Esophagus squamous epithelium (tissue), 5 donors: Measurements from ENCODE around the gene ZNF784. TPM values are rescaled to one million over a fixed set of nuclear protein-coding genes. Genes with fewer than 3 reads are reported as not detected.

ENCODE experiments used
- DNase-seq: peaks from one replicate; lab custom pipeline; 2025; lab: John Stamatoyannopoulos, UW
- H3K27ac ChIP-seq, 4 donors: fragments of 200-600 bp; sonication (generic); one replicate each; pipeline ENCODE4 v1.5.1; 2016 to 2019; ENCODE audit warnings: mild to moderate bottlenecking in 1 of 4
- H3K27me3 ChIP-seq, 4 donors: fragments of 200-600 bp; sonication (generic); 1 replicate in 3 of 4; 2 replicates in 1 of 4; pipeline versions ENCODE4 v1.5.1 to v1.6.0; 2017 to 2021; ENCODE audit warnings: antibody characterized with exemption in 1 of 4
- H3K36me3 ChIP-seq, 3 donors: fragments of 200-600 bp; sonication (generic); one replicate each; pipeline ENCODE4 v1.5.1; 2016 to 2019
- H3K4me1 ChIP-seq, 3 donors: fragments of 200-600 bp; sonication (generic); one replicate each; pipeline ENCODE4 v1.5.1; 2017 to 2019
- H3K4me3 ChIP-seq, 4 donors: fragments of 200-600 bp; sonication (generic); 1 replicate in 3 of 4; 2 replicates in 1 of 4; pipeline ENCODE4 v1.5.1; 2016 to 2019; ENCODE audit warnings: mild to moderate bottlenecking in 2 of 4, moderate library complexity in 1 of 4
- H3K9me3 ChIP-seq, 3 donors: fragments of 200-600 bp; sonication (generic); one replicate each; pipeline ENCODE4 v1.5.1; 2016 to 2019
- CTCF ChIP-seq, 6 experiments: fragments of 450-650 bp in 4 of 6; fragments of 200-600 bp in 2 of 6; sonication (generic) in 2 of 6; IDR thresholded peaks; one replicate each; pipeline ENCODE4 v1.5.1; 2016 to 2019; ENCODE audit warnings: antibody characterized with exemption in 6 of 6, mild to moderate bottlenecking in 4 of 6, moderate library complexity in 4 of 6
- POLR2A ChIP-seq, 4 donors: fragments of 450-650 bp; IDR thresholded peaks; one replicate each; pipeline ENCODE4 v1.6.1; 2017; ENCODE audit warnings: antibody characterized with exemption in 4 of 4, mild to moderate bottlenecking in 4 of 4, moderate library complexity in 3 of 4
- WGBS, 2 donors: methylation state at CpG; one replicate each; pipeline ENCODE4 v1.1.5; 2018; 5-methylcytosine and 5-hydroxymethylcytosine counted together
- intact Hi-C: fragments of 100-400 bp; cut with DNase I; formaldehyde crosslinking; loops from one replicate; pipeline ENCODE4 v1.15.0; 2022
- total RNA-seq, 4 donors: library from RNA; depleted of rRNA; stranded (reverse); fragments of >200 nt; gene quantifications; one replicate each; pipeline ENCODE4 v1.1.0, GENCODE V29; 2016
- donor health status: DM: yes; HTN: yes; CAD: no.

ZNF784 gene
- total RNA-seq, 4 donors from 2014 or later: 2.9 to 6.9 (median 4.4) TPM

DNA sequence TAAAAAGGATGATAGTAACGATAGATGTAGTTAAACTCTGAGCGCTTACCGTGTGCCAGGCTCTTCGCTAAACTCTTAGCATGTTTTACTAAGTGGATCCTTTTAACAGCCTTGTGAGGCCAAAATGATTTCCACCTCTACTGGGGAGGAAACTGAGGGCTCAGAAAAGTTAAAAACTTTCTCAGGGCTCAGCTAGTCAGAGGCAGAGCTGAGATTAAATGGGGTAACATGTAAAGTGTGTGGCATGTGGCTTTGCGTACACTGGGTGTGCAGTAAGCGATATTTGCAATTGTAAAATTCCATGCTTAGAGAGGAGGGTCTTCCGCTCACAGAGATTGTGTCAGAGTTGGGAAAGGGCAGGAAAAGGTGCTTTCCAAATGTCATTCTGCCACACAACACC lies 32.2 kb upstream of the ZNF784 start:
- TF ChIP-seq POLR2A (IDR thresholded peaks at IDR 0.05) (no peak), CTCF (IDR thresholded peaks at IDR 0.05) (no peak)
- H3K27me3 ChIP-seq: no peaks in the 10 kb centered on the region
- peak overlapping the region; percentile 76 to 95 (median 86) for H3K4me3 ChIP-seq
- H3K36me3 ChIP-seq: peaks cover 12 to 46% (median 21%) of the 10 kb centered on the region in 3 donors
- intact Hi-C loops: no loop called here
- DNase-seq: no peak
- 34 to 38% methylated on average over 7 of the region's 7 CpGs for WGBS, 2 donors
- peak overlapping the region in 3 of 4 donors; percentile 99 to 100 (median 99) for H3K27ac ChIP-seq
- H3K4me1 ChIP-seq: peaks cover 39 to 68% (median 41%) of the 10 kb centered on the region in 3 donors
- H3K9me3 ChIP-seq: no peaks in the 10 kb centered on the region

DNA sequence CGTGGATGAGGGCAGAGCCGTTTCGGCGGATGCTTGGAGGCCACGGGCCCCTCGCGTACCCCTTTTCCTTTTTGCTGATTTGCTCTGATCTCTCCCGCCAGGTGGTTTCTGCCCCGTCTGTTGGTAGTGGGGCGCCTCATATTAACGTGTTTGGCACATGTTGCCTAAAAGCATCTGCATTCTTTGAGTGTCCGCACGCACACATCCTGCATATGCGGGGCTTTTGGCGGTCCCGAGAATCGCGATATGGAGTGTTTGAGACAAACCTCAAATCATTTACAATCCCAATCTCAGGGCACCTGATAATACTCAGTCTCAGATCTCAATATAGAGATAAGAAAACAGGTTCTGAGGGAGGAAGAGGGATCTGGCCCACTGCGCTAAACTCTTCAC lies 31.3 kb upstream of the ZNF784 start:
- no peak for DNase-seq
- Histone ChIP-seq H3K4me1 (peaks cover 39 to 68% (median 41%) of the 10 kb centered on the region in 3 donors), H3K27ac (peak overlapping the region; percentile 97 to 100 (median 99)), H3K4me3 (peak overlapping the region; percentile 76 to 95 (median 86)), H3K36me3 (peaks cover 4 to 46% (median 12%) of the 10 kb centered on the region in 3 donors), H3K27me3 (no peaks in the 10 kb centered on the region), H3K9me3 (no peaks in the 10 kb centered on the region)
- TF ChIP-seq POLR2A (IDR thresholded peaks at IDR 0.05): no peak
- no peak for TF ChIP-seq CTCF (IDR thresholded peaks at IDR 0.05)
- 1% methylated on average over 17 to 19 of the region's 19 CpGs for WGBS, 2 donors
- intact Hi-C loops: no loop called here

GRCh38 chr19:55654868-55655647 lies 30.7 kb upstream of the ZNF784 start, which contains the start of gene U2AF2:
Gene U2AF2, plus strand, starts transcription at chr19:55655035. Its CDS starts 70 bp downstream, at chr19:55655105.
- Histone ChIP-seq H3K4me3 (peak within 1 kb of the TSS; percentile 76 to 95 (median 86)), H3K27me3 (no peaks in the 10 kb centered on the region), H3K9me3 (no peaks in the 10 kb centered on the region), H3K4me1 (peaks cover 39 to 64% (median 41%) of the 10 kb centered on the region in 3 donors), H3K36me3 (peaks cover 0 to 44% (median 6%) of the 10 kb centered on the region in 3 donors), H3K27ac (peak within 1 kb of the TSS; percentile 97 to 100 (median 99))
- TF ChIP-seq POLR2A (IDR thresholded peaks at IDR 0.05) (peak in 2 of 4 donors; percentile 67 to 76), CTCF (IDR thresholded peaks at IDR 0.05) (peak in 1 of 6 experiments; percentile 7)
- DNase-seq: peak; percentile 65
- 0 to 1% methylated on average over 19 to 27 of the region's 95 CpGs for WGBS, 2 donors
- intact Hi-C loops: no loop called here

DNA sequence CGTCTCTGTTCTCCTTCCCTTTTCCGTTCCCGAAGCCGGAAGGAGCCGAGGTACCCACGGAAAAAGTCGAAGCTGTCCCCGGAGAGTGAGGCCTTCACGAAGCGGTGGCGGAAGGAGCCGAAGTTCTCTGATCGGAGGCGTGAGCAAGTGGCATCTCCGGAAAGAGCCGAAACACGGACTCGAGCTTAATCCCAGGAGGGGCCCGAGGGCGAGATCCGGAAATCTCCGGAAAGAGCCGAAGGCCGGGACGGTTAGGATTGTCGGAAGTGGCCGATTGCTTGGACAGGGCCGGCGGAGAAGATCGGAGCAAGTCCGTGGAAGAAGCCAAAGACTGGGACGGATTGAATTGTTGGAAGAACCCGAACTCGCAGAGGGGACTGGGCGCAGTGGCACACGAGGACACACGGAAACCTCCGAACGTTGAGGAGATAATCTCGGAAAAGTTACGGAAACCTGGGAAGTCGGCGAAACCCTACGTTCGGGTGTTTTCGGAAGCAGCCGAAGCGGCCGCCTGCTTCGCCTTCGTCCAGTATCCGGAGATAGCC lies 30.0 kb upstream of the ZNF784 start:
- TF ChIP-seq POLR2A (IDR thresholded peaks at IDR 0.05): no peak
- Histone ChIP-seq H3K4me1 (peaks cover 39 to 64% (median 41%) of the 10 kb centered on the region in 3 donors), H3K27ac (peak overlapping the region; percentile 97 to 100 (median 99)), H3K36me3 (peaks cover 0 to 38% (median 2%) of the 10 kb centered on the region in 3 donors), H3K4me3 (peak overlapping the region; percentile 76 to 95 (median 86)), H3K27me3 (no peaks in the 10 kb centered on the region), H3K9me3 (no peaks in the 10 kb centered on the region)
- peak; percentile 96 for DNase-seq
- 0% methylated on average over 31 to 36 of the region's 52 CpGs for WGBS, 2 donors
- intact Hi-C loops: no loop called here

DNA sequence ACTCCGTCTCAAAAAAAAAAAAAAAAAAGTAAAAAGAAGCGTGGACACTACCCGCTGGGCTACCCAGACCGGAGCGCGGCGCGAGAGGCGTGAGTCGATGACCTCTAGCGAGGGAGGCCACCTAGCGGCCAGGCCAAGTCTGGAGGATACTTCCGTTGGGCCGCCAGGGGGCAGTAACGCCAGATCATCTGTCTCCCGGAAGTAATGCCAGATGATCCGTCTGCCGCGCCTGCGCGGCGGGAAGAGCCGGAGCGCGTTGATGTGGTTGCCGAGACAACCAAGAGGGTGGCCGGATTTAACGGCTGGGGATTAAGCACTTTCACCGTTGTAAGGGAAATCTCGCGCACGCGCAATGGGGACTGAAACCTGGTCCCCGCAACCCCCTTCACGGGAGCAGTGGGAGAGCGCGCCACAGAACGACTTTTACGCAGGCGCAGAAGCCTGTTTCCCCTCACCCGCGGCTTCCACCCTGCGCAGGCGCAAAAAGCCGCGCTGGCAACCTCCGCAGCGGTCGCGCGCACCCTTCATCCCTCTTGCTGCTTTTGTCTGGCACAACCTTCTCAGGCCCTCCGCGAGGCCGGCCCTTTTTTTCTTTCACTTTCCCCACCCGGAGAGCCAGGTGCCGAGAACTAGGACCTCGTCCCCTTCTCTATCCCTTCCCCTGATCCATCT lies 29.4 kb upstream of the ZNF784 start:
- intact Hi-C loops: no loop called here
- 1% methylated on average over 25 to 41 of the region's 57 CpGs for WGBS, 2 donors
- H3K4me1 ChIP-seq: peaks cover 39 to 64% (median 42%) of the 10 kb centered on the region in 3 donors

More for the DNA sequence above, 29.4 kb upstream of the ZNF784 start:
- TF ChIP-seq POLR2A (IDR thresholded peaks at IDR 0.05): peak in 3 of 4 donors; percentile 35 to 82 (median 56)
- TF ChIP-seq CTCF (IDR thresholded peaks at IDR 0.05): peak; percentile 93 to 100 (median 100)
- Histone ChIP-seq H3K4me3 (peak overlapping the region; percentile 76 to 95 (median 86)), H3K9me3 (no peaks in the 10 kb centered on the region), H3K27me3 (no peaks in the 10 kb centered on the region), H3K27ac (peak overlapping the region; percentile 97 to 100 (median 99)), H3K36me3 (peaks cover 0 to 32% (median 0%) of the 10 kb centered on the region in 3 donors)
- DNase-seq: peak; percentile 89
